ENCODE measurements around the gene REG1A.

DNA sequence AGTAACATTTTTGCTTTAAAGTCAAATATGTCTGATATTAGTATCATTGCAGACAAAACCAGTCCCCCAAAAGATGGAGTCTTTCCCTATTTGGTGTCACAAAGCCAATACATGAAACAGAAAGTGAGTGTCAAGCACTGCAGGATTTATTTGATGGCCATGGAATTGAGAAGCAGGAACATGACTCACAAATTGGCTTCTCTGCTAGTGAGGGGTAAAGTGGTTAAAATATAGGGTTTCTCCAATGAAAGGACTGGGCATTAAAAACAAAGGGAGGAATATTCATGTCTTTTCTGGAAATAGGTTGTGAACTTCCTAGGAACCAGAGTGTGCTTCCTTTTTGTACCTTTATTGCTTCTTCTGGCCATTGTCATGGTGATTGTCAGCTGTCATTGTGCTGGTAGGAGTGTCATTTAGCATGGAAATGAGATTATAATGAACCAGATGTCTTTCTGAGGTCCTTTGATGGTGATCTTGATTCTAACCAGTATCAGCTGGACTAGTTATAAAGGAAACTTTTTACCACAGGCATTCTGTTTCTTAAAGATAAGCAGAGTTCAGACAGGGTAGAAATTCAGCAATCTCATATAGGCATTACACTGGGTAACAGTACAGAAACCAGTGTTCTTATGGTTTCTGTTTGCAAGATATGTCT lies 36.6 kb upstream of the REG1A start:
- TF ChIP-seq CTCF (CRISPR knock-in tag; IDR thresholded peaks at IDR 0.05) (no peak), TRAFD1 (CRISPR knock-in tag; IDR thresholded peaks at IDR 0.05; ENCODE audit: borderline replicate concordance) (no peak), FOXP1 (IDR thresholded peaks at IDR 0.05) (no peak), FOXP1 (CRISPR knock-in tag; IDR thresholded peaks at IDR 0.05) (no peak), CC2D1A (CRISPR knock-in tag; IDR thresholded peaks at IDR 0.05) (no peak), FOXA1 (IDR thresholded peaks at IDR 0.05) (no peak), FOXA1 (CRISPR knock-in tag; IDR thresholded peaks at IDR 0.05) (no peak), SMAD3 (CRISPR knock-in tag; IDR thresholded peaks at IDR 0.05) (no peak), ARNT (IDR thresholded peaks at IDR 0.05) (no peak), POLR2A (IDR thresholded peaks at IDR 0.05; ENCODE audit: insufficient read depth in 1 of 2, low read depth in 2 of 2, low read length in 2 of 2) (no peak), SRF (IDR thresholded peaks at IDR 0.05; ENCODE audit: low read depth, low read length) (no peak), ETV5 (CRISPR knock-in tag; IDR thresholded peaks at IDR 0.05; ENCODE audit: borderline replicate concordance) (no peak)

Measured in HepG2 (cell line).